Muscle layer of colon (tissue), 2 donors: ENCODE measurements around the gene TAF7.
"Not testable (repeated sequence)": the region's sequence is repeated elsewhere in the genome, so short reads cannot be mapped to it uniquely, and the experiment has no call there.

Experiments used
- H3K27ac ChIP-seq: one replicate; pipeline ENCODE4 v1.7.0; 2013; ENCODE audit warnings: low read depth, mild to moderate bottlenecking, low read length, moderate library complexity
- H3K27me3 ChIP-seq, 2 donors: one replicate each; pipeline ENCODE4 v1.7.0; 2013; ENCODE audit warnings: low read length in 2 of 2, mild to moderate bottlenecking in 2 of 2; ENCODE audit not compliant: insufficient read depth in 2 of 2, control insufficient read depth in 1 of 2
- H3K36me3 ChIP-seq: one replicate; pipeline ENCODE4 v1.7.0; 2013; ENCODE audit warnings: mild to moderate bottlenecking, low read length; ENCODE audit not compliant: insufficient read depth
- H3K4me1 ChIP-seq: one replicate; pipeline ENCODE4 v1.7.0; 2013; ENCODE audit warnings: mild to moderate bottlenecking, low read length; ENCODE audit not compliant: insufficient read depth
- H3K4me3 ChIP-seq, 2 donors: one replicate each; pipeline ENCODE4 v1.7.0; 2013; ENCODE audit warnings: low read length in 2 of 2, low read depth in 1 of 2, mild to moderate bottlenecking in 1 of 2, moderate library complexity in 1 of 2
- H3K9ac ChIP-seq: one replicate; pipeline ENCODE4 v1.7.0; 2013; ENCODE audit warnings: low read length
- H3K9me3 ChIP-seq: one replicate; pipeline ENCODE4 v1.7.0; 2013; ENCODE audit warnings: mild to moderate bottlenecking, low read length
- donor health status: abdominal sarcoma.
- donor health status: Adenocarcinoma of cecum.

TAF7 gene

GRCh38 chr5:141351591-141351990 lies 31.0 kb upstream of the TAF7 start:
- H3K4me1 ChIP-seq = no peaks in the 10 kb centered on the region
- H3K9me3 ChIP-seq = peaks cover 55% of the 10 kb centered on the region
- H3K4me3 ChIP-seq = peak overlapping the region in 1 of 2 donors; percentile 42

DNA sequence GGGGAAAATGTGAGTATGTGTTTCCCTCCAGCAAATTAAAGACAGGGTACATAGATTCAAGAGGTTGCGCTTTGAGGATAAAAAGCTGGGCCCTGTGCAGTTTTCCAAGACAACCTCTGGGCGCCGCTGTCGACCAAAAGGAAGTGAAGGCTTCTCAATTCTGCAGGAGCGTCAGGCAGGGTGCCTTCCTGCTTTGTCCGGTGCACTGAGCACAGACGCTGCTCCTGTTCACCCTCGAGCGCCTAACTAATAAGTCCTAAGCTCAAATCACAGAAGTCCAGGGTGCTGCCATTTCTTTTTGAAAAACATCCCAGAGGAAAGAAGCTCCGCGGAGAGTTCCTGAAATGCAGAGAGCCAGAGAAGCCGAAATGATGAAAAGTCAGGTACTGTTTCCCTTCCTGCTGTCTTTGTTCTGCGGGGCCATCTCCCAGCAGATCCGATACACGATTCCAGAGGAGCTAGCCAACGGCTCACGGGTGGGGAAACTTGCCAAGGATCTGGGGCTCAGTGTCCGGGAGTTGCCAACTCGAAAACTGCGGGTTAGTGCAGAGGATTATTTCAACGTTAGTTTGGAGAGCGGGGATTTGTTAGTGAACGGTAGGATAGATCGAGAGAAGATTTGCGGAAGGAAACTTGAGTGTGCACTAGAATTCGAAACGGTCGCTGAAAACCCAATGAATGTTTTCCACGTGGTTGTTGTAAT lies 29.5 kb upstream of the TAF7 start, which contains the start of gene PCDHGB1:
Gene PCDHGB1 (plus strand): TSS at position 183 of the 703 bp plus-strand sequence. CDS start 162 bp downstream, at position 345.
- Histone ChIP-seq H3K27ac (no peak within 1 kb of the TSS), H3K4me1 (no peaks in the 10 kb centered on the region), H3K4me3 (peak within 1 kb of the TSS; percentile 4 to 42), H3K36me3 (no peaks in the 10 kb centered on the region), H3K9me3 (peaks cover 44% of the 10 kb centered on the region), H3K9ac (no peak within 1 kb of the TSS), H3K27me3 (no peaks in the 10 kb centered on the region)

More at GRCh38 chr5:141351591-141351990, 31.0 kb upstream of the TAF7 start:
- Histone ChIP-seq H3K36me3 (no peaks in the 10 kb centered on the region), H3K27ac (no peak overlapping the region), H3K9ac (no peak overlapping the region), H3K27me3 (no peaks in the 10 kb centered on the region)

DNA sequence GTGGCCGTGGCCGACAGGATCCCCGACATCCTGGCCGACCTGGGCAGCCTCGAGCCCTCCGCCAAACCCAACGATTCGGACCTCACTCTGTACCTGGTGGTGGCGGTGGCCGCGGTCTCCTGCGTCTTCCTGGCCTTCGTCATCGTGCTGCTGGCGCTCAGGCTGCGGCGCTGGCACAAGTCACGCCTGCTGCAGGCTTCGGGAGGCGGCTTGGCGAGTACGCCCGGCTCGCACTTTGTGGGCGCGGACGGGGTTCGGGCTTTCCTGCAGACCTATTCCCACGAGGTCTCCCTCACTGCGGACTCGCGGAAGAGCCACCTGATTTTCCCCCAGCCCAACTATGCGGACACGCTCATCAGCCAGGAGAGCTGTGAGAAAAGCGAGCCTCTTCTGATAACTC lies 25.4 kb upstream of the TAF7 start:
- H3K27me3 ChIP-seq, H3K9ac ChIP-seq, H3K36me3 ChIP-seq, H3K27ac ChIP-seq, H3K4me3 ChIP-seq, H3K4me1 ChIP-seq: not testable (repeated sequence)
- peaks cover 63% of the 10 kb centered on the region for H3K9me3 ChIP-seq

- H3K9ac ChIP-seq = no peak overlapping the region
- H3K27ac ChIP-seq = no peak overlapping the region
- H3K4me1 ChIP-seq = no peaks in the 10 kb centered on the region
- no peaks in the 10 kb centered on the region for H3K36me3 ChIP-seq
- peaks cover 60% of the 10 kb centered on the region for H3K9me3 ChIP-seq
- peak overlapping the region in 1 of 2 donors; percentile 11 for H3K4me3 ChIP-seq
- no peaks in the 10 kb centered on the region for H3K27me3 ChIP-seq
These were observed 24.7 kb upstream of the TAF7 start for GRCh38 chr5:141345327-141345726.

GRCh38 chr5:141343953-141344463 lies 23.4 kb upstream of the TAF7 start:
- no peak overlapping the region for H3K9ac ChIP-seq
- H3K27me3 ChIP-seq = peaks cover 0 to 2% of the 10 kb centered on the region in 2 donors
- peaks cover 64% of the 10 kb centered on the region for H3K9me3 ChIP-seq
- H3K27ac ChIP-seq = no peak overlapping the region
- H3K36me3 ChIP-seq = no peaks in the 10 kb centered on the region
- peak overlapping the region in 1 of 2 donors; percentile 19 for H3K4me3 ChIP-seq
- no peaks in the 10 kb centered on the region for H3K4me1 ChIP-seq

DNA sequence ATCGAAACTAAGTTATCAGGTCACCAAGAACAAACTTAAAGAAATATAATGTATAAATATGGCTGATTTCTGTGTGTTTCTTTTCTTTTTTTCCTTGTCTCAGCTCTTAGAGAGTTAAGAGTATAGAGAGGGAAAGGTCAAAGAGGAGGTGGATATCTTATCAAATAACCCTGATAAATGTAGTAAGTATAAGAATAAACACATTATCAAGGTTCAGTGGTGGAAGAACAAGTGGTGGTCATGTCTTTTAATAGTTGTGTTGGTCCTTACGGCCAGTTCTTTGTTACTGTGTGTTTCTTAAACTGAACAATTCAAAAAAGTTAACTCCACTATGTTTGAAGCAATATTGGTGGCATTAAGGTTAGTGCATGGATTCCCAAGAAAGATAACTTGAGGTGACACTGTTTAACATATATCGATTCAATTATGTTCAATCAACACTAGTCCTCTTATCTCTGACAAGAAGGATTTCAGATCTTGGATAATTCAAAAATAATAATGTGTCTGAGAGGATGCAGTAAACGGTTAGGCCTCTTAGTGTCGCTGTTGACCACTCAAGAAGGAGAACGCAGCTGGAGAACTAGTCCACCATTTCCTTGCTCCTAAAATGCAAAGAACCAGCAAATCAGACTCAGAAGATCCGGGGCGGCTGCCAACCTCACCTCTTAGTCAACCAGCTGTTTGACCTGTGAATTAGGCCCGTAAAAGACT lies 22.8 kb upstream of the TAF7 start, which contains the start of gene PCDHGA3:
Gene PCDHGA3 (plus strand): TSS at position 588 of the 711 bp plus-strand sequence. CDS start 205 bp downstream, outside the sequence.
- Histone ChIP-seq H3K9ac (no peak within 1 kb of the TSS), H3K9me3 (peaks cover 64% of the 10 kb centered on the region), H3K4me1 (no peaks in the 10 kb centered on the region), H3K27me3 (peaks cover 0 to 6% of the 10 kb centered on the region in 2 donors), H3K4me3 (peak within 1 kb of the TSS in 1 of 2 donors; percentile 19), H3K36me3 (no peaks in the 10 kb centered on the region), H3K27ac (no peak within 1 kb of the TSS)

- H3K27ac ChIP-seq = no peak overlapping the region
- no peak overlapping the region for H3K9ac ChIP-seq
- no peaks in the 10 kb centered on the region for H3K36me3 ChIP-seq
- H3K9me3 ChIP-seq = peaks cover 69% of the 10 kb centered on the region
- peaks cover 0 to 6% of the 10 kb centered on the region in 2 donors for H3K27me3 ChIP-seq
- H3K4me1 ChIP-seq = no peaks in the 10 kb centered on the region
- no peak overlapping the region for H3K4me3 ChIP-seq
These were observed 22.2 kb upstream of the TAF7 start for GRCh38 chr5:141342773-141343172.

- H3K9ac ChIP-seq, H3K4me3 ChIP-seq, H3K36me3 ChIP-seq, H3K27me3 ChIP-seq, H3K4me1 ChIP-seq, H3K27ac ChIP-seq: not testable (repeated sequence)
- H3K9me3 ChIP-seq = peaks cover 73% of the 10 kb centered on the region
These were observed 20.3 kb upstream of the TAF7 start for GRCh38 chr5:141340781-141341354.

- Histone ChIP-seq H3K27me3 (peaks cover 0 to 6% of the 10 kb centered on the region in 2 donors), H3K9me3 (peaks cover 59% of the 10 kb centered on the region)
These were observed 18.1 kb upstream of the TAF7 start, which contains the start of gene PCDHGA2 for GRCh38 chr5:141338538-141339306. PCDHGA2 (plus strand) TSS chr5:141338760.

DNA sequence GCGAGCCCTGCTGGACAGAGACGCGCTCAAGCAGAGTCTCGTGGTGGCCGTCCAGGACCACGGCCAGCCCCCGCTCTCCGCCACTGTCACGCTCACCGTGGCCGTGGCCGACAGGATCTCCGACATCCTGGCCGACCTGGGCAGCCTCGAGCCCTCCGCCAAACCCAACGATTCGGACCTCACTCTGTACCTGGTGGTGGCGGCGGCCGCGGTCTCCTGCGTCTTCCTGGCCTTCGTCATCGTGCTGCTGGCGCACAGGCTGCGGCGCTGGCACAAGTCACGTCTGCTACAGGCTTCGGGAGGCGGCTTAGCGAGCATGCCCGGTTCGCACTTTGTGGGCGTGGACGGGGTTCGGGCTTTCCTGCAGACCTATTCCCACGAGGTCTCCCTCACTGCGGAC lies 12.0 kb upstream of the TAF7 start:
- not testable (repeated sequence) for H3K4me3 ChIP-seq, H3K9ac ChIP-seq
- H3K9me3 ChIP-seq = peaks cover 42% of the 10 kb centered on the region

More at GRCh38 chr5:141338538-141339306, 18.1 kb upstream of the TAF7 start, which contains the start of gene PCDHGA2:
- Histone ChIP-seq H3K4me1 (no peaks in the 10 kb centered on the region), H3K9ac (no peak within 1 kb of the TSS), H3K36me3 (no peaks in the 10 kb centered on the region), H3K27ac (no peak within 1 kb of the TSS), H3K4me3 (peak within 1 kb of the TSS; percentile 9 to 48)

More for the DNA sequence above, 12.0 kb upstream of the TAF7 start:
- not testable (repeated sequence) for H3K4me1 ChIP-seq, H3K36me3 ChIP-seq, H3K27me3 ChIP-seq, H3K27ac ChIP-seq
